ENCODE data around the gene AK5.

The AK5 gene

DNA sequence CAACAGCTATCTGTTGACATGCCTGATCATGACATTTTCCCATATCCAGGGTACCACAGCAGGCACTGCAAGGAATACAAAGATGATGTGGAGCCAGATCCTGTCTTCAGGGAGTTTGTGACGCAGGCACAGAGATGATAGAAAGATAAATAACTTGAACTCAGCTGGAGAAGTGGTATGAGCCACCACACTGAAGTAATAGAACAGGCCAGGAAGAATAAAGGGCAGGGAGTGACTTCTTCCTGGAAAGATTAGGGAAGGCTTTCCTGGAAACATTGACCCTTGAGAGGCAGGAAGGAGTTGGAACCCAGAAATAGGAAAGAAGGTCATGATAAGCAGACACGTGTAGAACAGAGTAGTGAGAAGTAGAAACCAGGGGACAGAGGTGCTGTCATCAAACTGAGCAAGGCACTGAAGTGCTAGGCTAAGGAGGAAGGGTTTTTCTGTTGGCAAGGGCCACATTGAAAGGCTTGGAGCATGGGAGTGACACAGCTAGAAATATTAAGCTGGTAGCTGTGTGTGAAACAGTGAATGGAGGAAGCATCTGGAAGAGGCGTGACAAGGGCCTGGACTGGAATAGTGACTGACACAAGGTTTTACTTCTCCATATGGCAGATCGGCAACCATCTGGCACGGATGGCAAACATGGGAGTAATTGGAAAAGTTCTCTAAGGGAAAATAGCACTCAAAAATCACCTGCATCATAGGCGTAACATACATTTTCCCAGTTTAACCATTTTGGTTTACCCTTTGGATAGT is 68.4 kb downstream of the AK5 start:
- TF ChIP-seq, protein P1, sequence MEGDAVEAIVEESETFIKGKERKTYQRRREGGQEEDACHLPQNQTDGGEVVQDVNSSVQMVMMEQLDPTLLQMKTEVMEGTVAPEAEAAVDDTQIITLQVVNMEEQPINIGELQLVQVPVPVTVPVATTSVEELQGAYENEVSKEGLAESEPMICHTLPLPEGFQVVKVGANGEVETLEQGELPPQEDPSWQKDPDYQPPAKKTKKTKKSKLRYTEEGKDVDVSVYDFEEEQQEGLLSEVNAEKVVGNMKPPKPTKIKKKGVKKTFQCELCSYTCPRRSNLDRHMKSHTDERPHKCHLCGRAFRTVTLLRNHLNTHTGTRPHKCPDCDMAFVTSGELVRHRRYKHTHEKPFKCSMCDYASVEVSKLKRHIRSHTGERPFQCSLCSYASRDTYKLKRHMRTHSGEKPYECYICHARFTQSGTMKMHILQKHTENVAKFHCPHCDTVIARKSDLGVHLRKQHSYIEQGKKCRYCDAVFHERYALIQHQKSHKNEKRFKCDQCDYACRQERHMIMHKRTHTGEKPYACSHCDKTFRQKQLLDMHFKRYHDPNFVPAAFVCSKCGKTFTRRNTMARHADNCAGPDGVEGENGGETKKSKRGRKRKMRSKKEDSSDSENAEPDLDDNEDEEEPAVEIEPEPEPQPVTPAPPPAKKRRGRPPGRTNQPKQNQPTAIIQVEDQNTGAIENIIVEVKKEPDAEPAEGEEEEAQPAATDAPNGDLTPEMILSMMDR (IDR thresholded peaks at IDR 0.05; ENCODE audit: extremely low read depth, insufficient read depth, missing control alignments): no peak
- in situ Hi-C loops (cut with MboI; ENCODE audit: low pct_unique_long_range_greater_than_20kb, low sequenced_read_pairs, unreplicated experiment): no loop called here
- no peak for DNase-seq (ENCODE audit: low spot score)

DNA sequence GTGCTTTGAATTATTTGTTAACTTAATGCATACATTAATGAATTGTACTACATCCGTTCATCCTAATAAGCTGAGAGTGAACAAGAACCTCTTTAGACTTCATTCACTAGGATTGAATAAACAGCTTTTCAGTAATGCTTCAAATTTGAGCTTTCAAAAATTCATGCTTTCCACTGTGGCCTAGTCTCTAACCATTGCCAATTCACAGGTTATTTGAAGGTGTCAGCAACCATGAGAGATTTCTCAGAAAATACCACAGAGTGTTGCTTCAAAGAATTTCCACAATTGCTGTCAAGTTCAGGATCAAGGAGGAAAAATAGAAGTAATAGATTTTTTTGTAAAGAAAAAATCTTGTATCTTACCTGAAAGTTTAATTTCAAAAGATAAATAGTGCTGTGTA is 72.7 kb downstream of the AK5 start:
- TF ChIP-seq, protein P1 (IDR thresholded peaks at IDR 0.05; ENCODE audit: extremely low read depth, insufficient read depth, missing control alignments): no peak
- in situ Hi-C loops (cut with MboI; ENCODE audit: low pct_unique_long_range_greater_than_20kb, low sequenced_read_pairs, unreplicated experiment): no loop called here
- no peak for DNase-seq (ENCODE audit: low spot score)

DNA sequence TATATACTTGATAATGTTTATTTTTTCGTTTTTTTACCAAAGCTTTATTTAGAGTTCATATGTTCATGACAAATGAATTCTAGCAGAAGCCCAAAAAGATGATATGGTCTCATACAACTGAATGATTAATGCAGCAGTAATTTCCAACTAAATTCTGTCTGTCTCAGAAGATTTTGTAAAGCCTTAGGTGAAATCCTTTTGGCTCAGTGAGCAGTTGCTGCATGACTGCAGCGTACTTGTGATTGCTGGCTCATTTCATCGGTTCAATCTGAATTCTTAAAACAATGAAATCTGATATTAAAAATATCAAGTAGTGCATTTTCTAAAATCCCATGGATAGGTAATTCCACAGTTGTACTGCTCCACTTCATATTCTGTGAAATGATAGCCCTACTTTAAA is 73.2 kb downstream of the AK5 start:
- DNase-seq (ENCODE audit: low spot score): no peak
- TF ChIP-seq, protein P1 (IDR thresholded peaks at IDR 0.05; ENCODE audit: extremely low read depth, insufficient read depth, missing control alignments): no peak
- in situ Hi-C loops (cut with MboI; ENCODE audit: low pct_unique_long_range_greater_than_20kb, low sequenced_read_pairs, unreplicated experiment): no loop called here

DNA sequence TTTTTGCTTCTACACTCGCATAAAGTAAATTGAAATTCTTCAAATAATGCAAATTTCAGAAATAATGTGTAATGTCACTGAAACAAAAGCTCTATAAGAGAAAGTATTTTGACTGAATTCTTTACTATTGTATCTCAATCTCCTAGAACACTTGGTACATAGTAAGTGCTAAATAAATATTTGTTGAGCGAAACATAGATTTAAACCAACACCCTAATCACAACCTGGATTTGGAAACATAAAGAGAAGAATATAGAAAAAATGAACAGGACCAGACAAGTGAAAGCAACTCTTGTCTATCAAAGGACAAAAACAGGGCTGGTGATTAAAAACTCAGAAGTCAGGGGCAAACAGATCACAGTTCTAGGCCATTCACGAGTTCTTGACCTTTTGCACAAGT is 74.3 kb downstream of the AK5 start:
- TF ChIP-seq, protein P1 (IDR thresholded peaks at IDR 0.05; ENCODE audit: extremely low read depth, insufficient read depth, missing control alignments): no peak
- in situ Hi-C loops (cut with MboI; ENCODE audit: low pct_unique_long_range_greater_than_20kb, low sequenced_read_pairs, unreplicated experiment): no loop called here
- DNase-seq (ENCODE audit: low spot score): no peak

DNA sequence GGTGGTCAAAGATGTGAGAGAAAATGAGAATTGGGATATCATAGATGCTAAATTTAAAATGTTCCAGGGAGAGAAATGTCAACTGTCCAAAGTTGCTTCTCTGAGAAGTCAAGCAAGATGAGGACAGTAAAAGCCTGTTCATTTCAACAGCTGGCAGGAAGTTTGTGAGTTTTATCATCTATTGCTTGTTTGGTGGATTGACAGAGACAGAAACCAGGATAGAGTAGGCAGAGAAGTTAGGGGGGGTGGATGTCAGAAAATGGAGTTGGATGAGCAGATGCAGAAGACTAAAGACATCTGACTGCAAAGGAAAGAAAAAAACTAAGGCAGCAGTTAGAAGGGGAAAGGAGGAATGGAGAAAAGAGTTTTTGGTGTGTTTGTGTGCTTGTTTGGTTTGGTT is 78.4 kb downstream of the AK5 start:
- DNase-seq (ENCODE audit: low spot score): no peak
- TF ChIP-seq, protein P1 (IDR thresholded peaks at IDR 0.05; ENCODE audit: extremely low read depth, insufficient read depth, missing control alignments): no peak
- in situ Hi-C loops (cut with MboI; ENCODE audit: low pct_unique_long_range_greater_than_20kb, low sequenced_read_pairs, unreplicated experiment): no loop called here

DNA sequence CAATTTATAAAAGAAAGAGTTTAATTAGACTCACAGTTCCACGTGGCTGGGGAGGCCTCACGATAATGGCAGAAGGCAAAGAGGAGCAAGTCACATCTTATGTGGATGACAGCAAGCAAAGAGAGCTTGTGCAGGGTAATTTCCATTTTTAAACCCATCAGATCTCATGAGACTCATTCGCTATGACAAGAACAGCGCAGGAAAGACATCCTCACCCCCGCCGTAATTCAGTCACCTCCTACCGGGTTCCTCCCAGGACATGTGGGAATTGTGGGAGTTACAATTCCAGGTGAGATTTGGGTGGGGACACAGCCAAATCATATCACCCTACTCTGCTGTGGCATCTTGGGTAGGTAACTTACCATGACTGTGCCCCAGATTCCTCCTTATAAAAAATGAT is 79.8 kb downstream of the AK5 start:
- TF ChIP-seq, protein P1 (IDR thresholded peaks at IDR 0.05; ENCODE audit: extremely low read depth, insufficient read depth, missing control alignments): no peak
- in situ Hi-C loops (cut with MboI; ENCODE audit: low pct_unique_long_range_greater_than_20kb, low sequenced_read_pairs, unreplicated experiment): no loop called here
- DNase-seq (ENCODE audit: low spot score): no peak
